GM21423 (cell line): Measurements from ENCODE around the gene LPCAT1.
"Not testable (repeated sequence)": the region's sequence is repeated elsewhere in the genome, so short reads cannot be mapped to it uniquely, and the experiment has no call there.

Experiments
- ATAC-seq: cut with Tn5 transposase; IDR thresholded peaks from one replicate; pipeline ENCODE4 v1.9.1; 2021; ENCODE audit warnings: mild to moderate bottlenecking, moderate library complexity; ENCODE audit not compliant: unreplicated experiment

Gene LPCAT1

GRCh38 chr5:1510151-1510561 is 13.6 kb downstream of the LPCAT1 start:
- no peak for ATAC-seq

GRCh38 chr5:1509346-1510085 is 14.2 kb downstream of the LPCAT1 start:
- no peak for ATAC-seq

GRCh38 chr5:1508659-1509290 is 15.0 kb downstream of the LPCAT1 start:
- no peak for ATAC-seq

GRCh38 chr5:1507961-1508658 is 15.7 kb downstream of the LPCAT1 start:
- no peak for ATAC-seq

GRCh38 chr5:1507457-1507856 is 16.3 kb downstream of the LPCAT1 start:
- ATAC-seq, result no peak

- no peak for ATAC-seq
Observed at GRCh38 chr5:1507014-1507375, 16.8 kb downstream of the LPCAT1 start.

- ATAC-seq, result no peak
Observed at GRCh38 chr5:1506242-1507013, 17.3 kb downstream of the LPCAT1 start.

GRCh38 chr5:1505506-1506241 is 18.1 kb downstream of the LPCAT1 start:
- ATAC-seq, result no peak

- ATAC-seq, result not testable (repeated sequence)
Observed at GRCh38 chr5:1505089-1505488, 18.7 kb downstream of the LPCAT1 start.

- no peak for ATAC-seq
Observed at GRCh38 chr5:1504617-1505016, 19.1 kb downstream of the LPCAT1 start.

GRCh38 chr5:1504069-1504595 is 19.6 kb downstream of the LPCAT1 start:
- ATAC-seq, result no peak

- peak; percentile 30 for ATAC-seq
Observed at GRCh38 chr5:1503241-1504068, 20.3 kb downstream of the LPCAT1 start.

- ATAC-seq, result no peak
Observed at GRCh38 chr5:1502737-1503120, 21.0 kb downstream of the LPCAT1 start.

- no peak for ATAC-seq
Observed at GRCh38 chr5:1502046-1502736, 21.6 kb downstream of the LPCAT1 start.

GRCh38 chr5:1501372-1502045 is 22.3 kb downstream of the LPCAT1 start:
- ATAC-seq, result no peak

GRCh38 chr5:1500411-1501091 is 23.2 kb downstream of the LPCAT1 start:
- ATAC-seq, result no peak

GRCh38 chr5:1499851-1500250 is 23.9 kb downstream of the LPCAT1 start:
- ATAC-seq, result no peak
